SIG-M5 (cell line): ENCODE measurements around the gene FBXL20.

Source experiments
- DNase-seq: peaks from one replicate; lab custom pipeline; 2025; lab: John Stamatoyannopoulos, UW

FBXL20 gene

DNA sequence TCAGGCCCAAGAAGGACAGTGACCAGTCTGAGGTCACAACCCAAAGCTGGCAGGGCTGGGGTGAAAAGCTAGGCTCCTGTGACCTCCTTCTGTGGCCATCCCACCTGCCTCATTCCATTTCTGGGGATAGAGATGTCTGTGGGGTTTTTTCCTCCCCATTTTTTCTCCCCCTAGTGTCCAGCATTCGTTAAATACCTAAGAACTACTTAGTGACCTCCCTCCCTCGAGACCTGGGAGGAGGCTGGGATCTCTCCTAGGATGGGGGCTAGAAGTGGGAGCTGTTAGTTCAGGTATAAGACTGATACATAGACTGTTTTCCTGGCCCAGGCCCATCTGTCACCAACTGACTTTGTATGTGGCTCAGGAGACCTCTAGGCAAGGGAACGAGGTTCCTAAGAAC lies 155.2 kb downstream of the FBXL20 start:
- DNase-seq = no peak

DNA sequence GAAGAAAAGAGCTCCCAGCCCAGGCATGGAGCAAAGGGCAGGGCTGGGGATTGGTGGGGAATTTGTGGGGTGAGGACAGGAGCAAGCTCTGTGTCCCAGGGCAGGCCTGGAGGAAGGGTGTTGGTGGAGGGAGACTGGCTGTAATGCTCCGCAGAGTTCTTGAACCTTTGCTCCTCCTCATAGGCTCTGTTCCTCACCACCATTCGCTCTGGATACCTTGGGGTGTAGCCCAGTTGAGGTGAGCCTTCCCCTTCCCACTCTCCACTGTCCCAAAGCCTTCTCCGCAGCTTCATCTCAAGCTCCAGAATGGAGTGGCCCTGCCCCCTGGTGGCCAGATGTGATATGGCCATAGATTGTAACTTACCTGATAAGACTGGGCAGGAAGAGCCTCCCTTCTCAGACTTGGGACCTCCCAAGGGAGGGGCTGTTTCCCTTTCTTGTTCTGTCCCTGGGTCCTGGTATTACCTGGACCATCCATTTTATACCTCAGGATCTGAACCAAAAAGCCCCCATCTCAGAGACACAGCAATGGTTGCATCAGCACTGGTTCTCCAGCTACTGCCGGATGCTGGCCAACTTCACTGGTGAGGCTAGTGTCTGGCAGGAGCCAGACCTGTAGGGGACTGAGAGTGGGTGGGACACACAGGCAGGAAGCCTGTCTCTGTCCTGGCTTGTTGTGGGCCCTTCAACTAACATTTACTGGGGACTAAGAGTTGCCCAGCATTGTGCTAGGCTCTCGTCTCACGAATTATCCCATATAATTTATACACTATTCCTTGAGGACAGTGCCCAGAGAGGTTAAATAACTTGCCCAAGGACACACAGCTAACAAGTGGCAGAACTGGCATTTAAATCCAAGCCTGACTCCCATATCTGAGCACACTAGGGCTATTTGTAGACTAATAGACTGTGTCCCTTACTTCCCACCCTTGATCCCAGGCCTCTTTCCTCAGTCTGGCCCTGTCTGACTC lies 156.5 kb downstream of the FBXL20 start:
- DNase-seq = no peak

DNA sequence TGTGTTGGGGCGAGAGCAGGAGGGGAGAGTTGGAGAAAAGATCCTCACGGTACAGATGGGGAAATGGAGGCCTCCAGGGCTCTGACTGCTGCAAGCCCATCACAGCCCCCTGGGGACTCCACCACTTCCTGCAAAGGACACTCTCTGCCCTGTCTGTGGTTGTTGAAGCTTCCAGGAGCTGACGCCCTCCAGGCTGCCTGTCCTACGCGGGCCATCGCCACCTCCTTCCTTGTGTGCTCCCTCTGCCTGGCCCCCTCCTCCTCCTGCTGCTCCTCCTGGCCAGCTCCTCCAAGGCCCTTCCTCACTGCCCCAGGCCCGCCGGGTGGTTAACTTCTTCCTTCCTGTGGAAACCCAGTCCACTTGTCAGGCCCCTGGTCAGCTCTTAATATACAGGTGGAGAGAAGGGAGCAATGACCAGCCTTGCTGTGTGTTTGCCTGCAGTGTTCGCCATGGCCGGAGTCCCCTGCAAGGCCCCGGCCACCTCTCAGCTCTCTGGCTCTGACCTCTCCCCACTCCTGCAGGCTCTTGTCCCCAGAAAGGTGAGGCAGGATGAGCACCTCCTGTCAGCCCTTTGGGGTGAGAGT lies 157.3 kb downstream of the FBXL20 start:
- DNase-seq = no peak

DNA sequence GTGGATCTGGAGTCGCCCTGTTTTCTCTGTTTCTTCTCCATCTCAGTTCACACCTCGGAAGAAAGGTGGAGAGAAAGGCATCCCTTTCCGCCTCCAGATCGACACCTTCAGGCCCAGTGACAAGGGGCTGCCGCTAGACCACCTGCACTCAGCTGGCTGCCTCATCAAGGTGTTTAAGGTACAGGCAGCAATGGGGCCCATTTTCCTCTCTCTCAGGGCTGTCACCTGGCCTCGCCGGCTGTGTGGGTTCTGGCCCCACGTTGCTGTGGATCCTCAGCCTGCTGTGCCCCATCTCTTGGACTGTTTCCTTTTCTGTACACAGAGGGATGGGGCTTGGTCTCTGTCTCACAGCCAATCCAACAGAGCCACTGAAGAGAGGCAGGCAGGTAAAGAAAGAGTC lies 158.3 kb downstream of the FBXL20 start:
- DNase-seq = no peak

DNA sequence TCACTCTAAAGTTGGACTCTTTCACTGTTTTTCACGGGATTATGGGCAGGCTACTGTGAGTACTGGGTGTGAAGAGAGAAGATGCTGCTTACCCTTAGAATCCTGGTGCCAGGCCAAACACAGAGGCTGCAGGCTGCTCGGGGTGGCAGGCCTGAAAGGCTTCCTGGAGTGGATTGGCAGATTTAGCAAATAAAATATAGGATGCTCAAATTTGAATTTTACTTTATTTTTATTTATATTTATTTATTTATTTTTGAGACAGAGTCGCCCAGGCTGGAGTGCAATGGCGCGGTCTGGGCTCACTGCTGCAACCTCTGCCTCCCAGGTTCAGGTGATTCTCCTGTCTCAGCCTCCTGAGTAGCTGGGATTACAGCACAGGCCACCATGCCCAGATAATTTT lies 160.8 kb downstream of the FBXL20 start:
- DNase-seq = no peak

DNA sequence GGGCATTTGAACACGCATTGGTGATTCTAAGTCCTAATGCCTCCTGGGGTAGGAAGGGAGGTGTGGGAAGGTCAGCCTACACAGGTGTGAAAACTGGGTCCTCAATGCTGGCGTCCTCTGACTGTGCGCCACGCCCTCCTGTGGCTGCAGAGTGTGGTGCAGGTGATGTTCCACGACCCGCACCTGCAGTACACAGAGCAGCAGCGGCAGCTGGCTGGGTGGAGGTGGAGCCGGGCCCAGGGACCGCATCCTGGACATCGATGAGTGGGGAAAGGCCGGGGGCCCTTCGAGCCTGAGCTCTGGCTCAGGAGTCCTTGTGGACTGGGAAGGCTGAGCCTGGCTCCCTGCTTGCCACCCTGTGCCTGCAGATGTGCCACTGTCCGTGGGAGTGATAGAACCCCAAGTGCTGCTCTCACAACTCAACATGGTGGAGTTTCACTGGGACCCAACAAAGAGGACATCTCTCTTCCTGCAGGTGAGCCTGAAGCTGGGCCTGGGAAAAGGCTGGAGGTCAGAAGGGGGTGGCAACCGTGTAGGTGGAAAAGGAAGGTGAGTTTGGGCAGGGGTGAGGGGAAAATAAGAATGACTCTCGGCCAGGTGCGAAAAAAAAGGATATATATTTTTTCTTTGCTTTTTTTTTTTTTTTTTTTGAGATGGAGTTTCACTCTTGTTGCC lies 161.6 kb downstream of the FBXL20 start:
- DNase-seq = no peak

DNA sequence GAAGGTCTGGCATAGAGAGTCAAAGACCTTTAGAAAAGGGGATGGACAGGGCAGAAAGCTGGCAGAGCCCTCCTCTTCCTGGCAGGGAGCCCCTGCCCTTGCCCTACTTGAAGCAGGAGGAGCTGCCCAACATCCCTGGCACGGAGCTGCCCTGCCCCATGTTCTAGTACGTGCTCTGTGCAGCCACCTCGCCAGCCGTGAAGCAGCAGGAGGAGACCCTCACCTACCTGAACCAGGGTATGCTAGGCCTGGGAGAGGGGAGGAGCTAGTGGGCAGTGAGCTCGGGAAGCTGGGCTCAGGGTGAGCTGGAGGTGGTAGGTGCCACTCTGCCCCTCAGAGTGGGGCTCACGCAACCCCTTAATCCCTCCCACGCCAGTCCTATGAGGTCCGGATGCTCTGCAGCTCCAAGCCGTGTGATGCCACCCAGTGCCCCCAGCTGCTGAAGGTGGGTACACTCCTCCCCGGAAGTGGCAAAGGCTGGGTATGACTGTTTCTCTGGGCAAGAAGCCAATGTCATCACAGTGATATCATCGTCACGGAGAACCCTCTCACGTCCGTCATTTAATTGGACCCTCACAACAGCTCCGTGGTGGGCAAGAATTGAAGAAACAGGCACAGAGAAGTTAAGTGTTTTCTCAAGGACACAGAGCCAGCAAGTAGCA lies 163.0 kb downstream of the FBXL20 start:
- no peak for DNase-seq

DNA sequence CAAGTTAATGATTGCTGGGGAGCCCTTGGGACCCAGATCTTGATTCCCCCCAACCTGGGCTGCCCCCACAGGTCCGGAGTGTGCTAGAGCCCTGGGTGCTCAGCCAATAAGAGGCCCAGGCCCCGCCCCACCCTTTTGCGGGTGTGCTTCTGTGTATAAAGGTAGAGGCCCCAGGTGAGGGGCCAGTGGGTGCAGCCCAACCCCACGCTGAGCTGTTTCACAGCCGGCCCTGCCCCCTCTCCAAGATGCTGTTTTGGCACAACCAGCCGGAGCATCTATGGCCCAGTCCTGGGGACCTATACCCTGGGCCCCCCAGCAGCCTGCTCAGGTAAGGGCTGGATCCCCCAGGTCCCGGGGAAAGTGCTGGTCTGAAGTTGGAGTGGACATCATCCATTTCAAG lies 163.8 kb downstream of the FBXL20 start:
- DNase-seq = no peak

DNA sequence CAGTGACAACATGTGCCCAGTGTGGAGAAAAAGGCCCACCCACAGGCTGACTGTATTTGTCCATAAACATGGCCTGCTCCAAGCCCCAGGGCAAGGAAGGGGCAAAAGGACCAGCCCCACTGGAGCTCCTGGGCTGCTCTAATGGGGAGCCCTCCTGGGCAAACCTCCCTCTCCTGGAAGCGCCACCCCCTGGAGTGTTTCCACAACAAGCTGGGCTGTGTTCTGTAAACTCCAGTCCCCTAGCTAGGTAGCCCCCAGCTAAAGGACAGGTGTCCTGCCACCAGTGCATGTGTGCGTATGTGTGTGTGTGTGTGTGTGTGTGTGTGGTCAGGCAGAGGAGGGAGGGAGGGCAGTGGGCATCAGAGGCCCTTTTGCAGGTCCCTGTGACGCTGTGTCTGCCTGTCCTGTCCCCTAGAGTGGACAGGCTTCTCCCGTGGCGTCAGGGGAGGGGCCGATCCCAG lies 164.4 kb downstream of the FBXL20 start:
- DNase-seq = no peak

DNA sequence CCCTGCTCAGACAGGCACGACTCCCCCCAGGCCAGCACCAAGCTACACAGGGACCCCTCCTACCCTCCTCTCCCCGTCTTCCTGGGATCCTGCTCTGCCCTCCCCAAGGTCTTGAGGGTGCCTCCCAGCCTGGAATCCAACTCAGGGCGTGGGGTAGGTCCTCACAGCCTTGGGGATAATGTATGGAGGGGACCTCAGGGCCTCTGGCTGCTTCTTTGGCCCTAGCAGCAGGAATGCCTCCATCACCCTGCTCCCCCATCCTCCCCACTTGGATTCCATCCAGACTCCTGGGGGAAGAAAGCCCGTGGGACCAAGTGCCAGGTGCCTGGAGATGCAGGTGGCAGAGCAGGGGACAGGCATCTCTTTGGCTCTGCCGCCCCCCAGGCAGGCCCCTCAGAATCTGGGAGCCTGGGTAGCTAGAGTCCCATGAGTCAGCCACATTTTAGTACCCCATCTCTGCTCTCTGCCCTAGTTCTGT lies 164.9 kb downstream of the FBXL20 start:
- no peak for DNase-seq

DNA sequence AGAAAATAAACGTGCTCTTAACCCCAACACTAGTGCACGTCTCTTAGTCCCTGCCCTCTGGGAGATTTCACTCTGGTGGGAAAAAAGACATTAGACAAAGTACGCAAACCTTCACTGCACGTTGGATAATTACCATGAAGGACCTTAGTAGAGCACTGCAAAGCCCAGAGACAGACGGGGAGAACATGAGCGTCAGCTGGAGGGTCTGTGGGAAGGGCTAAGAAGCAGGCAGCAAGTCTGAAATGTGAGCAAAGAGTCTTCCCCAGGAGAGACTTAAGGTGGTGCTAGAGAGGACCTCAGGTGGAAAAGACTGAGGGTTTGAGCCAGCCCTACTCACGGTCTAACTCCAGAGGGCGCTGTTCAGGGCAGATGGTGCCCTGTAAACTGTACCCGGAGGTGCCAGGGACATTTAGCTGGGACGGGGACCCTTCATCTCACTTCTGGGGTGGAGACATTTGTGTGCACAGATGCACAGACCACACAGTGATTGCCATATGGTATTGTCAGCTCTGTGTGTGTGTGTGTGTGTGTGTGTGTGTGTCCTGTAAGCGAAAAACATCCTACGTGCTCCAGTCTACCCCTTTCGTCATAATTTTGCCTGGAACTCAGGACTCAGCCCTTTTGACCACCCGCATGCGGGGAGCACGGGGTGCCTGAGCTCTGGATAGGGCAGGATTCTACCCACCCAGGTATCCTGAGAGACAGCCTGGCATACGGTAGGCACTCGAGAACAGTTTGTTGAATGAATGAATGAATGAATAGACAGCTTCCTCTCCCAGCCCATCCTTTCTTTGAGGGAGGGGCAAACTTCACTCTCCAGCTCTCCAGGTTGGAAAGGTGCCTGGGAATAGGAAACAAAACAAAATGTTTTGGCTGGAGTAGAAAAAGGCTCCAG lies 165.6 kb downstream of the FBXL20 start:
- DNase-seq = no peak

DNA sequence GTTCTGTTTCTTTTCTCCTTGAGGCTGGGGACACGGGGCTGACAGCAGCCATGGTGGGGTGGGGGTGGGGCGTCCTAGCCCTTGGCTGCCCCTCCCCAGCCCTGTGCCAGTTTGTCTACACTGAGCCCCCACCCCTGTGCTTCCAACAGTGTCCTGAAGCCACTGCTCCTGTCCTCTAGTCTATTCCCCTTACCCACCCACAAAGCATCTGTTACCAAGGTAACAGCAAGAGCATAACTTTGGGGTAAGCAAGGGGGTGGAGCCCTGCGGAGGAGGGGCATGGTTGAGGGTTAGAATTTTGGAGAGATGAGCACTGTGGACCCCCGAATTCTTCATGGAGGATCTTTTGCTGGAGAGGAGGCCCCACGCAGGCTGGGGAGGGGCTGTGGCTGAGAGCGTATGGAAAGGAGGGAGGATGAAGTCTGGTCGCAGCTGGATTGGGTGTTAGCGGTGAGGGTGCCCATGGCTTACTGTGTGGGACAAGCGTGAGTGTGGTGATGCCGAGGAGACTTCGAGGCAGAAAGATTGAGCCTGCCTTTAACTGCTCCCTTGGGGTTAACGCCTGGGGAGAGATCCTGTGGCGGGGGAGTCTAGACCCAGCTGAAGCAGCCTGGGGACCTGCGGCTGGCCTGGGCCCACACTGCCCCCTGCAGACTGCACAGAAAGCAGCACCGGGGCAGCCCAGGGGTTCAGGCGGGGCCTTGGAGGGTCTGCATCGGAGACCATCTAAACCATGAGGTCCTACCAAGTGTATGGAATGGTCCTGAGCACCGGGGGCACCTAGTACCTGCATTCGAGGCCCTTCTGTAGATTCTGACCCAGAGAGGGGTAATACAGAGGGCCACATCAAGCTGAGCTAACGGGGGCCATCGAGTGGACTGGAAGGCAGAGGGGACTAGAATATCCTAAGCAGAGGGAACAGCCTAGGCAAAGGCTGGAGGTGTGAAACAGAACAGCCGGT lies 169.6 kb downstream of the FBXL20 start:
- no peak for DNase-seq

DNA sequence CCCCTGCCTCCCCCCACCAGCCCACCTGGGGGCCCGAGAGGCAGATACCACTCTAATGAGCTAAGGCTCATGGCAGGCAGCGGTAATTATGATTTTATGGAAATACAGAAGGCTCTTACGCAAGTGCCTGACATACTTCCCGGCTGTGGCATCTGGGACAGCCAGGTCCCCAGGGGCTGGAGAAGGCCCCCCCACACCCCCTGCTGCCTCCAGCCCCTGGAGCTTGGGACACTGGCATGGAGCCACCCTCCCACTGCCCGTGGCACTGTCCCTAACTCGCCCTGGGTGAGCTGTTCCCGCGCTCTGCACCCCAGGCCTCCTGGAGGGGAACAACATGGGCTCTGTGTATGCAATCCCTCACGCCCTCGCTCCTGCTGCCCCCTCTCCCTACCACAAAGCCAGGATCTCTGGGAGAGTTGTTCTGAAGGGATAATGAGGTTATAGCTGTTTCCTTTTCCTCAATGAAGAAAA lies 170.3 kb downstream of the FBXL20 start:
- DNase-seq = no peak

DNA sequence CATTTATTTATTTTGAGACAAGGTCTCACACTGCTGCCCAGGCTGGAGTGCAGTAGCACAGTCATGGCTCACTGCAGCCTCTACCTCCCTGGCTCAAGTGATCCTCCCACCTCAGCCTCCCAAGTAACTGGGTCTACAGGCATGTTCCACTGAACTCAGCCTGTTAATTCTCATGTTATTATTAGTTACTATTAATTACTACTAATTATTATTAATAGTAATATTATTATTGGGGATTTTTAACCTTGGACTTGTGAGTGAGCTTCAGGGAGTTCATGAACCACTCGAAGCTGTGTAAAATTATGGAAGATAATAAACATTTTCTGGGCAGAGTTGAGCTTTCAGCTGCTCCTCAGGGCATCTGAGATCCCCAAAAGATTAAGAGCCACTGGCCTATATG lies 171.1 kb downstream of the FBXL20 start:
- DNase-seq = no peak

DNA sequence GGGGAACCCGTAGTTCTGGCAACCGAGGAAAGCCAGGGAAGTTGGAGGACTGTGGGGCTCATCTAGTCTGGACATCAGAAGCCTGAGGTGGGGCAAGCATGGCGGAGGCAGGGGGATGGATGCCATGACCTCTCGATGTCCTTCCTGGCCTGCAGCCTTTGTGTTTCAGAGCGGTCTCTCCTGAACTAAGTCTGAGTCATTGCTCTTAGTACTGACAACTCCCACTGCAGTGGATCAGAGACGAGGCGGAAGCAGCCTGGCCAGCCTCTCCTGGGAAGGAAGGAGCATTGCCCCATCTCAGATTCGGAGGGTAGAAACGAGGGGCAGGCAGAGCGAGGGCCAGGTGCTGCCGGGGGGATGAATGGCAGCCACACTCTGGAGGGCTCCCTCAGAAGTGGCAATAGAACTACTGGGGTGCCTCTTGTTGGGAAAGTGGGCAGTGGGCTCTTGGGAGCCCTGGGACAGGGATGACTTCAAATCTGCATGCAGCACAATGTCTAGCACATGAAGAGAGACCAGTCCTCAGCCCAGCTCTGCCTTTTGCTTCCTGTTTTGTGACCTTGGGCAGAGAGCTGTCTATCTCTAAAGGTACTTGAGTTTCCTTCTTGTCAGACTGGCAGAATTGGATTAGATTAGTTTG lies 172.0 kb downstream of the FBXL20 start:
- no peak for DNase-seq

DNA sequence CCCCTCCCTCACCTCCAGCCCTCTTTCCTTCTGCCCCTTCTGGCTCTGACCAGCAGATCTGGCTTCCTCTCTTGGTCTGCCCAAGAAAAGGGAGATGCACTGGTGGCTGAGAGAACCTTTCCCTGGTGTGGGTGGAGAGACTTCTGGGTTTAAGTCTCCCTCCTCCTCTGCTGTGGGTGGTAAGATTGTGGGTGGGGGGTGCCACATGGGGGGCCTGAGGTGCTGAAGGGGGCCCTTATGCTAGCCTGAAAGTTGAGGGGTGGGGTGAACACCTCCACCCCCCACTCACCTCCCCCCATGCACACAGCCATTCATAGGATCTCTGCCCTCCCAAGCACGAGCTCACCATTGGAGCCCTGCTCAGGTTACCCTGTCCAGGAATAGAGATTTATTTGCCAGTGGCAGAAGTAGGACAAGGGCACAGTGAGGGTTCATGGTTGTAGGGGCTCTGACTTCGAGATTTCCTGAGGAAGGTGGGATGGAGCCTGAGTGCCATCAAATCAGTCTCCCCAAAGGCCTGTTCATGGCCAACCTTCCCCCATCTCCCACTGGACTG lies 174.0 kb downstream of the FBXL20 start:
- DNase-seq = no peak

DNA sequence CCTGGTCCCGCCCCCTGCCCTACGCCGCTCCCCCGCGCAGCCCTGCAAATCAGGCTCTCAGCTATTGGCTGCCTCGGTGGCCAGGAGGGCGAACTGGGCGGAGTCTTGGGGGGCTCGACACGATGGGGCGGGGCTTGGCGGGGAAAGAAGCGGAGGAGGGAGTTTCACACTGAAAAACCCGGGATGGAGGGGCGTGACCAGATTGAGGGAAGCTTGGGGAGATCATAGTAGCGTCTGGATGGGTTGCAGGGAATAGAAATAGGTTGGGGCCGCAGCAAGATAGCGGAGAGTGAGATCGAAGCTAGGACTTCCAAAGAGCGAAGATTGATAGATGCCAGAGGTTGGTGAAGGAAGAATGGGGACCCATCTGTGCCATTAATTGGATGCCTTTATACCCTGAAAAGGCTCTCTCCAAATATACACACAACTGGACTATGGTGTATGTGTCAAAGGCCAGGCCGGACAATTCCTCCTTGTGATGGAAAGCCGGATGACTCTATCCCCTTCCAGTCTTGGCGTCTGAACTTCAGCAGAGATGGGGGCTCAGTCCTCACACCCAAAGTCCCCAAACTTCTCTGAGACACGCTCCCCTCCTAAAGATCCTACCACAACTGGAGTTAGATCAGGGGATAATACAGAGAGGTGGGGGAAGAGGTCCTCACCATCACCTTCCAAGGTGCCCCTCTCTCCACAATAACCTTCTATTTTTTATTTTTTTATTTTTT lies 175.3 kb downstream of the FBXL20 start:
- DNase-seq = no peak

DNA sequence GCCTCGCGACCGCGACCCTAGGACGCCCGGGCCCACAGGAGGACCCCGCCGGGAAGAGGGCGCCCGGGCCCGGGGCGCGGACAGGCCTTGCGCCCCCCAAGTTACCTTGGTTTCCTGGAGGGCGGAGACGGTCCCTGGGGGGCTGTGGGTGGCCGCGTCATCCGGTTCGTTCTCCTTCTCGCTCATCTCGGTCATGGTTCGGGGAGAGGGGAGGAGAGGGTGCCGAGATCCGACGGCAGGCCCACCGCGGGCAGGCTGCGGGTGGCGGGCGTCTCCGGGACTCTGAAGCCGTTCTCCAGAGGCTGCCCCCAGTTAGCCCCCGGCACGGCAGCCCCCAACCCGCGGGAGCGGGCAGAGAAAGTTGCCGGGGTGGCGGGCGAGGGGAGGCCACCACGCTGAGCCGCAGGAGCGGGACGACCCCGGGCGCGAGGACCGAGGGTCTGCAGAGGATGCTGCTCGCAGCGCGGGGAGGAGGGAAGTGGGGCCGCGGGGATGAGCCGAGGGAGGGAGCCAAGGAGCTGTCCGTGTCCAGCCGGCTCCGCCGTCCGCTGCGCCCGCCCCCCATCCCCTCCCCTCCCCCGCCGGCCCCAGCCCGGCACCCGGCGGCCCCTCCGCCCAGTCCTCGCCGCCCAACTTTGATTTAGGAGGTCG lies 176.0 kb downstream of the FBXL20 start, which contains the start of gene STAC2:
Gene STAC2, minus strand, starts transcription at position 638 of the 651 bp plus-strand sequence. Its CDS starts 443 bp downstream, at position 195.
- DNase-seq = no peak
